Effector CD4-positive, alpha-beta T cell (primary cell): Measurements from ENCODE around the gene CBX1.

Experiments
- DNase-seq: peaks from one replicate; pipeline ENCODE4 v3.0.0-alpha.2; 2020
- total RNA-seq: gene quantifications from one replicate; lab custom pipeline; 2026; lab: John Stamatoyannopoulos, UW

Gene CBX1
- 28.9 reads per million, percentile 55 among the genes with 10 or more reads in this experiment for total RNA-seq

GRCh38 chr17:48101012-48101720, at the start of gene CBX1:
TSS of gene CBX1 (minus strand) at chr17:48101478. CDS start at chr17:48077004, 24,474 bp downstream.
- peak; percentile 93 for DNase-seq

GRCh38 chr17:48150597-48151001, 49.3 kb upstream of the CBX1 start:
- DNase-seq, result no peak

DNA sequence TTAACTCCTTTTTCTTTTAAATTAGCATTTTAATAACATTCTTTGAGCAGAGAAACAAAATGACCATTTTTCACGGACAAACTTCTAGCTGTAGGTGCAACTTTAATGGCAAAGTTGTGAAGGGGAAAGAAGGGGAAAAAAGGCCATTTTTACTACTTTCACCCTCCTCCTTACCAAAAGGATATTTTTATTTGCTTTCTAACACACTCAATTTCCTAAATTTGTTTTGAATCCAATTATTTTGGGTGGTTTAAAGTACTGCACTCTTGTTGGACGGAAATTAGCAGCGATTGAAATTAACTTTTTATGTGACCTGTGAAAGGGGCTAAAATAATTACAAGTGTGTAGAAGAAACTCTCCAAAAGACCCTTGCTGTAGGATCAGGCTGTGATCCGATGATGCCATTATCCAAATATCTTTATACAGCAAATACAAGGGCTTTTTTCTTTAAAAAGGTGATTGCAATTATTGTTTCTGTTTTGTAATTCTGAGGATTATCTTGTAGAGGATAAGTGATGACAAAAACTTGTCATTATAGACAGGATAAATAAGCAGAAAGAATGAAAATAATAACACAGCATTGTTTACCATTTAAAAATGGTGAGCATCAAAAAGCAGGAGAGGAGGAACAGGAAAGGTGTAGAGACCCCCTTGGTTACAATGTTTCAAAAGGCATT, 48.6 kb upstream of the CBX1 start:
- DNase-seq, result no peak

DNA sequence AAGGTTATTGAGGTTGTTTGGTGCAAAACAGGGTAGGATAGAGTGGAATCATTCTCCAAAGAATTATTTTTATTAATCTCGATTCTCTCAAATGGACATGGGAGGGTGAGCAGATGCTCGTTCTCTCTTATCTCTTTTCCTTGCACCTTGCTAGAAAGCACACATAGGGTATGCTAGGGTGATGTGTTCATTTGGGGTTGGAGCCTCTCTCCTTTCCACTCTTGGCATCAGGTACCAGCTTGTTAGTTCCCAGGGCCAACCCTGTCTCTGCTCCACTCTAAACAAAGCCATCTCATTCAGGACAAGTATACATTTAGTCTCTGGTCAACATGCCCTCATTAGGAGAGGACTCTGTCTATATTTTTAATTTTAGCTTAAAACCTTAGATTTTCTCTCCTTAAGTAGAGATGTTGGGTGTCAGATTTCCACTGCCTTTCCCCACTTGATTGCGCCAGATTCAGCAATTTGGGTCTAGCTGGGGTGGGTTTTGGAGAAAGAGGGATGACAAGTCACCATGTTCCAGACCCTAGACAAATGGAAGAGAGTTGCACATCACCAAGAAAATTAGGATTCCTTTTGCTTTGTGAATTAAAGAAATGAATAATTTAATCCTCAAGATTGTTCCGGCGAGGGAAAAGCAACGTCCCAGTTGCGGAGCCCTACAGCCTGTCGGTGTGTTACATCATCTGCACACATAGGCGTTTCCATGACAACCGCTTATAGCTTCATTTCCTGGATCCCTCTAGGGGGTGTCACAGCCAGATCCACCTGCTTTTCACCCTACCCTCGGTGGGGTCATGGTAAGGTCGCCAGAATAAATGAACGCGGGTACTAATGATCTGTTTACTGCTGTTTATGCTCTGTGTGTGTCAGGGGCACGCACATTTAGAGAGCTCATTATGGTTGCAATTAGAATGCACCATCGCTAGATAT, 47.8 kb upstream of the CBX1 start:
- DNase-seq, result no peak

GRCh38 chr17:48148029-48148770, 46.9 kb upstream of the CBX1 start:
- no peak for DNase-seq

GRCh38 chr17:48144976-48145798, 43.9 kb upstream of the CBX1 start:
- DNase-seq, result no peak

- no peak for DNase-seq
Observed at GRCh38 chr17:48144231-48144630, 43.0 kb upstream of the CBX1 start.

- no peak for DNase-seq
Observed at GRCh38 chr17:48143629-48144028, 42.4 kb upstream of the CBX1 start.

- no peak for DNase-seq
Observed at GRCh38 chr17:48139944-48140343, 38.7 kb upstream of the CBX1 start.

DNA sequence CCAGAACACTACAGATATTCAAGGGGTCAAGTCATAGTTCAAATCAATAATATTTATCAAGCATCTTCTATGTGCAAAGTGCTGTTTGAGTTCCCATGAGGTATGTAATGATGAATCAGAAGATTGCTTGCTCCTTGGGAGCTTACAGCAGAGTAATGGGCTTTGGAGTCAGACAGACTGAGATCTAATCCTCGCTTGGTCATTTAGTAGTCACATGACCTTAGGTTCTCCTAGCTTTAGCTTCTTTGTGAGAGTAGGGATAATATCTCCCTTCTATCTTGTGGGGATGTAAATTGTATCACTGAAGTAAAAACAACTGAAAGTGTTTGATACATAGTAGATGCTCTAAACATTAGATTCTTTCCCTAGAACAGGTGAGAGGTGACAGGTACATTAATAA, 36.4 kb upstream of the CBX1 start:
- no peak for DNase-seq

- no peak for DNase-seq
Observed at GRCh38 chr17:48134912-48135480, 33.7 kb upstream of the CBX1 start.

GRCh38 chr17:48132385-48132784, 31.1 kb upstream of the CBX1 start:
- no peak for DNase-seq

GRCh38 chr17:48131216-48131824, 30.0 kb upstream of the CBX1 start:
- DNase-seq, result peak; percentile 46

- no peak for DNase-seq
Observed at GRCh38 chr17:48129981-48130380, 28.7 kb upstream of the CBX1 start.

GRCh38 chr17:48128400-48128799, 27.1 kb upstream of the CBX1 start:
- no peak for DNase-seq

DNA sequence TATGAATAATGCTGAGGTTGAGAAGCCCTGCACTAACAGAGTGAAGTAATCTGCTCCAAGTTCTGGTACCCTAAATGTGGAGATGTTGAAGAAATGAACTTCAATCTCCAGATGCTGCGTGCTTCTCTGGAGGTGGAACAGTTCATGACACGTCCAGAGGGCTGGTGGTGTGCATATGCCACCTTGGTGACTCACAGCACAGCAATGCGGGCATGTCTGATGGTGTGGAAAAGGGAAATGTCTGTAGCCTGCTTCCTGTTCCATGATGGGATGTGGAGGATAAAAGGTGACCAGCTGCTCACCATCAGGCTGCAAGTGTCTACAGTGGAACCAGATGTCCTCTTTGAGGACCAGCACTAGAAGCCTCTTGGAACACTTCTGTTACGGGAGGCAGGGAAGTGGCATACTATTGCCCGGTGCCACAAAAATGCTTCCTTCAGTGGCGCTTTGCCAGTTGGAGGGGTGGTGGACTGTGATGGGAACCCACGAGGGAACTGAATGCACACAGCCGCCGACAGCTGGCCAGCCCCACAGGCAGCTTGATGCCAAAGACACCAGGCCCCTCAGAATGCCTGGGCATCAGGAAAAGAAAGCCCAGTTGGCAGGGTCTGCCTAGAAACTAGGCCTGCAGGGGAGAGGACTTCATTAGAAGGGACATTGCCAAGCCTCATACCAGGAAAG, 26.2 kb upstream of the CBX1 start:
- no peak for DNase-seq

GRCh38 chr17:48126532-48126850, 25.2 kb upstream of the CBX1 start:
- DNase-seq, result no peak

DNA sequence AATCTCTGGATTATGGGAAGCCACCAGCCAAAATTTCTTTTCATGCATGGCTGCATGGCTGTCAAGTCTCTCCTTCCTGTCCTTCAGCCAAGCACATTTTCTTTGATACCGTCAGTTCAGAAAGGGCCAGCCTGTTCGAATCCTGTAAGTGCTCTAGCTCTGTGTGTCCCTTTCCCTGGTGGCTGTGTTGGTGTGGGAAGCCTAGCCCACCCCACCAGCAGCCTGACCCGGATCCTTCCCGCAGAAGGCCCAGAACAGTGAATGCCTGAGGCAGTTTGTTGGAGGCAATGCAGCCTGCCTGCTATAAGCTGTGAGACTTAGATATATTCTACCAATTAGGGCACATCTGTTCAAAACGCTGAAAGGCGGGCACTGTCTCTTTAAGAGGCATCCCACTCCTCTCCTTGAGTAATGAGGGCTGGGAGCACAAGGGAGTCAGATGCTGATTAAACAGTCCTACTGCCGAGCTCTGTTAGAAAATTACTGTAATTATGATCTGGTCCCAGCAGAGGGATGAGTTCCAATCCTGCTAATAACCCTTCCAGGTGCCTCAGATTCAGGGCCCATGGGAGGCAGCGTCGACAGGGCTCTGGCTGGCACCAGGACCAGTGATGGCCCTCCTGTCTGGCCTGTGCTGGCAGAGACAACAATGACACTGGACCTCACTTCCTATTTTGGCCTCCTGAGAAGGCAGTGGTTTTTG, 24.7 kb upstream of the CBX1 start:
- DNase-seq, result no peak

GRCh38 chr17:48123776-48124388, 22.6 kb upstream of the CBX1 start:
- no peak for DNase-seq
